Measurements from ENCODE around the gene FBRS. TPM values are rescaled to one million over a fixed set of nuclear protein-coding genes. Genes with fewer than 3 reads are reported as not detected.
"Not testable (repeated sequence)": the region's sequence is repeated elsewhere in the genome, so short reads cannot be mapped to it uniquely, and the experiment has no call there.

The FBRS gene
- total RNA-seq, 1 donor from 2014 or later, result 28.7 TPM

DNA sequence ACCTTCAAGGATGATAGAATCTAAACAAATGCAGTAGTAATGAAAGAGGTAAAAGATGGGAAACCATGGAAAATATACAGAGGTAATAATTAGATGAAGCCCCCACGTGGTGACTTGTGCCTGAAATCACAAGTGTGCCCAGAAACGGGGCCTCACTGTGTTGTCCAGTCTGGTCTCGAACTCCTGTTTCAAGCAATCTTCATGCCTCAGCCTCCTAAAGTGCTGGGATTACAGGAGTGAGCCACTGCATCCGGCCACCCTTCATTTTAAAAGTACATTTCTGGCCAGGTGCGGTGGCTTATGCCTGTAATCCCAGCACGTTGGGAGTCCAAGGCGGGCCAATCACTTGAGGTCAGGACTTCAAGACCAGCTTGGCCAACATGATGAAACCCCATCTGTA is 21.6 kb upstream of the FBRS start:
- Histone ChIP-seq H3K4me3 (no peak overlapping the region), H3K36me3 (no peaks in the 10 kb centered on the region), H3K9me3 (no peaks in the 10 kb centered on the region), H3K4me1 (peaks cover 20% of the 10 kb centered on the region), H3K27ac (no peak overlapping the region), H3K27me3 (no peaks in the 10 kb centered on the region)
- TF ChIP-seq POLR2A (IDR thresholded peaks at IDR 0.05), result no peak
- no peak for TF ChIP-seq POLR2AphosphoS5 (IDR thresholded peaks at IDR 0.05; ENCODE audit: insufficient read depth in 1 of 2, low read depth in 1 of 2)
- TF ChIP-seq, protein P1, sequence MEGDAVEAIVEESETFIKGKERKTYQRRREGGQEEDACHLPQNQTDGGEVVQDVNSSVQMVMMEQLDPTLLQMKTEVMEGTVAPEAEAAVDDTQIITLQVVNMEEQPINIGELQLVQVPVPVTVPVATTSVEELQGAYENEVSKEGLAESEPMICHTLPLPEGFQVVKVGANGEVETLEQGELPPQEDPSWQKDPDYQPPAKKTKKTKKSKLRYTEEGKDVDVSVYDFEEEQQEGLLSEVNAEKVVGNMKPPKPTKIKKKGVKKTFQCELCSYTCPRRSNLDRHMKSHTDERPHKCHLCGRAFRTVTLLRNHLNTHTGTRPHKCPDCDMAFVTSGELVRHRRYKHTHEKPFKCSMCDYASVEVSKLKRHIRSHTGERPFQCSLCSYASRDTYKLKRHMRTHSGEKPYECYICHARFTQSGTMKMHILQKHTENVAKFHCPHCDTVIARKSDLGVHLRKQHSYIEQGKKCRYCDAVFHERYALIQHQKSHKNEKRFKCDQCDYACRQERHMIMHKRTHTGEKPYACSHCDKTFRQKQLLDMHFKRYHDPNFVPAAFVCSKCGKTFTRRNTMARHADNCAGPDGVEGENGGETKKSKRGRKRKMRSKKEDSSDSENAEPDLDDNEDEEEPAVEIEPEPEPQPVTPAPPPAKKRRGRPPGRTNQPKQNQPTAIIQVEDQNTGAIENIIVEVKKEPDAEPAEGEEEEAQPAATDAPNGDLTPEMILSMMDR (IDR thresholded peaks at IDR 0.05), result no peak
- intact Hi-C loops (cut with DNase I), result no loop called here
- DNase-seq (ENCODE audit: extremely low spot score in 2 of 2), result no peak

DNA sequence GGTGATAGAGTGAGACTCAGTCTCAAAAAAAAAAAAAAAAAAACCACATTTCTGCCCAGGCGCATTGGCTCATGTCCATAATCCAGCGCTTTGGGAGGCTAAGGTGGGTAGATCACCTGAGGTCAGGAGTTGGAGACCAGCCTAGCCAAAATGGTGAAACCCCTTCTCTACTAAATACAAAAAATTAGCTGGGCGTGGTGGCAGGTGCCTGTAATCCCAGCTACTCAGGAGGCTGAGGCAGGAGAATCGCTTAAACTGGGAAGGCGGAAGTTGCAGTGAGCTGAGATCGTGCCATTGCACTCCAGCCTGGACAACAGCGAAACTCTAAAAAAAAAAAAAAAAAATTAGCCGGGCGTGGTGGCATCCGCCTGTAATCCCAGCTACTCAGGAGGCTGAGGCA is 21.1 kb upstream of the FBRS start:
- H3K4me1 ChIP-seq, result peaks cover 20% of the 10 kb centered on the region
- intact Hi-C loops (cut with DNase I); H3K9me3 ChIP-seq; H3K27me3 ChIP-seq; H3K27ac ChIP-seq; DNase-seq (ENCODE audit: extremely low spot score in 2 of 2); H3K4me3 ChIP-seq; H3K36me3 ChIP-seq: not testable (repeated sequence)

DNA sequence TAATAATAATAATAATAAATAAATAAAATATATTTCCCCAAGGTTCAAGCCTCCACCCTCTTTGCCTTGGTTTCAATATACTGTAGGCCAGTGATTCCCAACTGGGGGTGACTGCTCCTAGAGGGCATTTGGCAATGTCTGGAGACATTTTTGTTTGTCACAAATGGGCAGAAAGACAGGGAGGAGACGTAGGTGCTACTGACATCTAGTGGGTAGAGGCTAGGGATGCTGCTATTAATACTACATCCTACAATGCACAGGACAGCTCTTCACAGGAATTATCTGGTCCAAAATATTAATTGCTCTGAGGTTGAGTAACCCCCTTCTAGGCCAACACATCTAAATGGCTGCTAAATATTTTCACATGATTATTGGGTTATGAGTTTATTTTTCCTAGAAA is 20.3 kb upstream of the FBRS start:
- no peaks in the 10 kb centered on the region for H3K9me3 ChIP-seq
- TF ChIP-seq, protein P1 (IDR thresholded peaks at IDR 0.05), result no peak
- TF ChIP-seq POLR2A (IDR thresholded peaks at IDR 0.05) (no peak), POLR2AphosphoS5 (IDR thresholded peaks at IDR 0.05; ENCODE audit: insufficient read depth in 1 of 2, low read depth in 1 of 2) (no peak)
- no peak for DNase-seq (ENCODE audit: extremely low spot score in 2 of 2)
- peaks cover 20% of the 10 kb centered on the region for H3K4me1 ChIP-seq
- no peaks in the 10 kb centered on the region for H3K27me3 ChIP-seq
- intact Hi-C loops (cut with DNase I), result no loop called here
- H3K36me3 ChIP-seq, result no peaks in the 10 kb centered on the region
- H3K4me3 ChIP-seq, result no peak overlapping the region
- H3K27ac ChIP-seq, result no peak overlapping the region

DNA sequence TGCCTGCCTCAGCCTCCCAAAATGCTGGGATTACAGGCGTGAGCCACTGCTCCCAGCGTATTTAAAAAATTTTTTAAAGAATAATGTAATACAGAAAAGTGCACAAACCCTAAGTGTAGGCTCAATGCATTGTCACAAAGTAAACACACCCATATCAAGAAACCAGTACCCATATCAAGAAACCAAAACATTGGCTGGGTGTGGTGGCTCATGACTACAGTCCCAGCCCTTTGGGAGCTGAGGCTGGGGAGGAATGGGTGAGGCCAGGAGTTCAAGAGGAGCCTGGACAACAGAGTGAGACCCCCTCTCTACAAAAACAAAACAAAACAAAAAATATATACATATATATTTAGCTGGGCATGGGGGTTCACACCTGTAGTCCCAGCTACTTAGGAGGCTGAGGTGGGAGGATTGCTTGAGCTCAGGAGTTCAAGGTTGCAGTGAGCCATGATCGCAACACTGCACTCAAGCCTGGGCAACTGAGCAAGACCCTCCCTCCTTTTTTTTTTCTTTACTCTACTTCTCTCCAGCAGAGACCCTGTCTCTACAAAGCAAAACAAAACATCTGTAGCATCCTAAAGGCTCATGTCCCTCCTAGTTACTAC is 16.8 kb upstream of the FBRS start:
- Histone ChIP-seq H3K27me3 (no peaks in the 10 kb centered on the region), H3K36me3 (no peaks in the 10 kb centered on the region), H3K27ac (no peak overlapping the region), H3K4me3 (no peak overlapping the region), H3K9me3 (no peaks in the 10 kb centered on the region), H3K4me1 (no peaks in the 10 kb centered on the region)
- DNase-seq (ENCODE audit: extremely low spot score in 2 of 2), result no peak
- TF ChIP-seq POLR2A (IDR thresholded peaks at IDR 0.05) (no peak), POLR2AphosphoS5 (IDR thresholded peaks at IDR 0.05; ENCODE audit: insufficient read depth in 1 of 2, low read depth in 1 of 2) (no peak)
- TF ChIP-seq, protein P1 (IDR thresholded peaks at IDR 0.05), result no peak
- intact Hi-C loops (cut with DNase I), result no loop called here

DNA sequence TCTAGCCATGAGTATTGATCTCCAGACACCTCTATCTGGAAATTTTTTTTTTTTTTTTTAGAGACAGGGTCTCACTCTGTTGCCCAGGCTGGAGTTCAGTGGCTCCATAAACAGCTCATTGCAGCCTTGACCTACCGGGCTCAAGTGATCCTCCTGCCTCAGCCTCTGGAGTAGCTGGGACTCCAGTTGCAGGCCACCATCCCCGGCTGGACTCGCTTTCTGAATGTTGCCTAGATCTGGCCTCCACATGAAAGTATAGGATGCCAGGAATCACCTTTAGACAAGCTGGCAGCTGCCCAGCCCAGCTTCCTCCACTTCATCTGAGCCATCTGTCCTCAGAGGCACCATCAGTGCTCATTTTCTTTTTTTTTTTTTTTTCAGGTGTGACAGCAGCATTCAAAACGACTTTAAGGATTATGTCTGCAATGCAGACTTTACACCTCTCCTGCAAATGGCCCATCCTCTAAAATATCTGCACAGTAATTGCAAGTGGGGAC is 13.8 kb upstream of the FBRS start:
- H3K9me3 ChIP-seq, result no peaks in the 10 kb centered on the region
- no peaks in the 10 kb centered on the region for H3K36me3 ChIP-seq
- intact Hi-C loops (cut with DNase I), result no loop called here

More for the DNA sequence above, 13.8 kb upstream of the FBRS start:
- Histone ChIP-seq H3K4me1 (no peaks in the 10 kb centered on the region), H3K4me3 (no peak overlapping the region), H3K27me3 (no peaks in the 10 kb centered on the region), H3K27ac (no peak overlapping the region)
- TF ChIP-seq POLR2AphosphoS5 (IDR thresholded peaks at IDR 0.05; ENCODE audit: insufficient read depth in 1 of 2, low read depth in 1 of 2) (no peak), POLR2A (IDR thresholded peaks at IDR 0.05) (no peak)
- TF ChIP-seq, protein P1 (IDR thresholded peaks at IDR 0.05), result no peak
- DNase-seq (ENCODE audit: extremely low spot score in 2 of 2), result no peak
